Measurements from ENCODE around the gene GBX2. TPM values are rescaled to one million over a fixed set of nuclear protein-coding genes. Genes with fewer than 3 reads are reported as not detected.

The GBX2 gene
- total RNA-seq, 2 donors from 2014 or later = 0.20 TPM; not detected in 1

DNA sequence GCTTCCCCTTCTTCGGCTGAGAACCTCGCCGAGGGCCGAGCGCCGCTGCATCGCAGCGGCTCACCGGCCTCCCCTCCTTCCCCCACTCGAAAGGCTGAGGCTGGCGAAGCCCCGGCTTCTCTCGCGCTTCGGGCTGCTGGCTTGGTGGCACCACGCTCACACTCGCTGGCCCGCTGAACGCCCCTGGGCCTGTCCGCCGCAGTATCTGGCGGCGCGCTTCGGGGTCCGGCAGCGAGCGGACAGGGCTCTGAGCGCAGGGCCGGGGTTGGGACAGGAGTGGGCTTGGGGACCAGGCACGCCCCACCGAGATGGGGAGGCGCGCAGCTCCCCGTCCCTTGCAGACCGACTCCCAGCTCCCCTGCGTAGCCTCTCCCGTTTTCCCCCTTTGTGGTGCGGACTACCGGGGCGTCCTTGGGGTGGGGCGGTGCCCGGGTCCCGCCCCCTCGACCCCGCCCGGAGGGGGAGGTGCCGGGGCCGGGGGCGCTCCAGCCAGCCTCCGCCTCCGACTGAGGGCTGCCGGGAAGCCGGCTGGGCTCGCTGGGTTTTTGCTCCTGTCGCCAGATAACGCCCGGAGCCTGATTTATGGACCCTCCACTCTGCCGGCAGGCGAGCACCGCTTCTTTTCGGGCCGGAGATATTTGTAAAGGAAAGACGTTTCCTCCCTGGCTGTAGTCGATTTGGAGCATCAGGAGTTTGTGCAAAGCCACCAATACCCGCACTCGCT, 3.8 kb downstream of the GBX2 start:
- H3K4me3 ChIP-seq (ENCODE audit: low read length) = peak overlapping the region; percentile 67
- Mint-ChIP-seq H3K9me3 (no peaks in the 10 kb centered on the region), H3K36me3 (ENCODE audit: low read depth) (no peaks in the 10 kb centered on the region), H3K4me1 (peaks cover 13% of the 10 kb centered on the region), H3K27ac (no peak overlapping the region), H3K4me3 (peak overlapping the region; percentile 47), H3K27me3 (ENCODE audit: insufficient read depth) (peaks cover 86% of the 10 kb centered on the region)
- H3K9me3 ChIP-seq (ENCODE audit: control insufficient read depth, low read length) = no peaks in the 10 kb centered on the region
- DNase-seq = peak; percentile 84
- WGBS, 2 experiments (ENCODE audit: insufficient coverage in 1 of 2, insufficient read length in 1 of 2) = 4 to 22% methylated on average over 24 to 67 of the region's 67 CpGs
- H3K27ac ChIP-seq (ENCODE audit: low read depth, low read length) = no peak overlapping the region
- H3K9ac ChIP-seq (ENCODE audit: extremely low read depth, low read length, poor library complexity, severe bottlenecking) = no peak overlapping the region
- no peaks in the 10 kb centered on the region for H3K36me3 ChIP-seq (ENCODE audit: control insufficient read depth, insufficient read depth, low read length)
- H3K27me3 ChIP-seq (ENCODE audit: control insufficient read depth, insufficient read depth, low read length, poor library complexity, severe bottlenecking) = peaks cover 100% of the 10 kb centered on the region
- peaks cover 4% of the 10 kb centered on the region for H3K4me1 ChIP-seq (ENCODE audit: control insufficient read depth, insufficient read depth, low read length)
- TF ChIP-seq, protein P1, sequence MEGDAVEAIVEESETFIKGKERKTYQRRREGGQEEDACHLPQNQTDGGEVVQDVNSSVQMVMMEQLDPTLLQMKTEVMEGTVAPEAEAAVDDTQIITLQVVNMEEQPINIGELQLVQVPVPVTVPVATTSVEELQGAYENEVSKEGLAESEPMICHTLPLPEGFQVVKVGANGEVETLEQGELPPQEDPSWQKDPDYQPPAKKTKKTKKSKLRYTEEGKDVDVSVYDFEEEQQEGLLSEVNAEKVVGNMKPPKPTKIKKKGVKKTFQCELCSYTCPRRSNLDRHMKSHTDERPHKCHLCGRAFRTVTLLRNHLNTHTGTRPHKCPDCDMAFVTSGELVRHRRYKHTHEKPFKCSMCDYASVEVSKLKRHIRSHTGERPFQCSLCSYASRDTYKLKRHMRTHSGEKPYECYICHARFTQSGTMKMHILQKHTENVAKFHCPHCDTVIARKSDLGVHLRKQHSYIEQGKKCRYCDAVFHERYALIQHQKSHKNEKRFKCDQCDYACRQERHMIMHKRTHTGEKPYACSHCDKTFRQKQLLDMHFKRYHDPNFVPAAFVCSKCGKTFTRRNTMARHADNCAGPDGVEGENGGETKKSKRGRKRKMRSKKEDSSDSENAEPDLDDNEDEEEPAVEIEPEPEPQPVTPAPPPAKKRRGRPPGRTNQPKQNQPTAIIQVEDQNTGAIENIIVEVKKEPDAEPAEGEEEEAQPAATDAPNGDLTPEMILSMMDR (conservative IDR thresholded peaks at IDR 0.05) = no peak

DNA sequence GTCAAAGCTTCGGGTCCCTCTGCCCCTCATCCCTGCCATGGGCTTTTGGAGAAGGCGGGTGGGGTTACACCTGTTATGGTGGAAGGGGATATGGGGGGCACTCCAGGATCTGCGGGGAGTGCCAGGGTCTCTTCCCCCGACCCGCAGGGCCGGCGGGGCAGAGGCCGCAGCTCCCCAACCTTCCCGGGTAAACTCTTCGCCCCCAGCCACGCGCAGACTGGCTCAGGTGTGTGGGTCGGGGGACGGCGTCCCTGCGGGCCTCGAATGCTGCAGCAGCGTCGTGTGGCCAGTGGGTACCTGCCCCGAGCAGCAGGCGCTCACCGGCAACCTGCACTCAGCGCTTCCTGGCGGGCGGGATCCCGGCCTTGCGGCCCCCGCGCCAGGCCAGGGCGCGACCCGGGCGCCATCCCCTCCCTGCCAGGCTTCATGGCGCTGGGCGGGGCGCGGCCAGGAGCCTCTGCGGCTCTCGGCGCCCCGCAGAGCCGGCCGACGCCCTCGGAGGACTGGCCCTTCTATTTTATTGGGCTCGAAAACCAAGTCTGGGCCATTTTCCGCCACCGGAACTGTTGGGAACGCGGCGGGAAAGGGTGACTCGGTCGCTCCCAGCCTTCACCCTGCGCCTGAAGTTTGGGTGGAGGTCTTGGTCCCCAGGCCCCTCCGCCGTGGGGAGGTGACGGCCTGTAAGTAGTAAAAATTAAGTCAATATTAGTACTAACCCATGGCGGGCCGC, 4.5 kb downstream of the GBX2 start:
- peaks cover 18% of the 10 kb centered on the region for H3K4me1 Mint-ChIP-seq
- WGBS, 2 experiments (ENCODE audit: insufficient coverage in 1 of 2, insufficient read length in 1 of 2) = 24 to 45% methylated on average over 45 to 59 of the region's 59 CpGs
- peaks cover 100% of the 10 kb centered on the region for H3K27me3 ChIP-seq (ENCODE audit: control insufficient read depth, insufficient read depth, low read length, poor library complexity, severe bottlenecking)
- TF ChIP-seq, protein P1 (conservative IDR thresholded peaks at IDR 0.05) = no peak
- peak overlapping the region; percentile 67 for H3K4me3 ChIP-seq (ENCODE audit: low read length)
- H3K27me3 Mint-ChIP-seq (ENCODE audit: insufficient read depth) = peaks cover 87% of the 10 kb centered on the region
- peak overlapping the region; percentile 47 for H3K4me3 Mint-ChIP-seq
- DNase-seq = peak; percentile 77
- no peaks in the 10 kb centered on the region for H3K9me3 Mint-ChIP-seq
- H3K27ac Mint-ChIP-seq = no peak overlapping the region
- no peaks in the 10 kb centered on the region for H3K36me3 ChIP-seq (ENCODE audit: control insufficient read depth, insufficient read depth, low read length)
- H3K36me3 Mint-ChIP-seq (ENCODE audit: low read depth) = no peaks in the 10 kb centered on the region
- H3K9me3 ChIP-seq (ENCODE audit: control insufficient read depth, low read length) = no peaks in the 10 kb centered on the region
- H3K9ac ChIP-seq (ENCODE audit: extremely low read depth, low read length, poor library complexity, severe bottlenecking) = no peak overlapping the region
- peaks cover 4% of the 10 kb centered on the region for H3K4me1 ChIP-seq (ENCODE audit: control insufficient read depth, insufficient read depth, low read length)
- no peak overlapping the region for H3K27ac ChIP-seq (ENCODE audit: low read depth, low read length)

DNA sequence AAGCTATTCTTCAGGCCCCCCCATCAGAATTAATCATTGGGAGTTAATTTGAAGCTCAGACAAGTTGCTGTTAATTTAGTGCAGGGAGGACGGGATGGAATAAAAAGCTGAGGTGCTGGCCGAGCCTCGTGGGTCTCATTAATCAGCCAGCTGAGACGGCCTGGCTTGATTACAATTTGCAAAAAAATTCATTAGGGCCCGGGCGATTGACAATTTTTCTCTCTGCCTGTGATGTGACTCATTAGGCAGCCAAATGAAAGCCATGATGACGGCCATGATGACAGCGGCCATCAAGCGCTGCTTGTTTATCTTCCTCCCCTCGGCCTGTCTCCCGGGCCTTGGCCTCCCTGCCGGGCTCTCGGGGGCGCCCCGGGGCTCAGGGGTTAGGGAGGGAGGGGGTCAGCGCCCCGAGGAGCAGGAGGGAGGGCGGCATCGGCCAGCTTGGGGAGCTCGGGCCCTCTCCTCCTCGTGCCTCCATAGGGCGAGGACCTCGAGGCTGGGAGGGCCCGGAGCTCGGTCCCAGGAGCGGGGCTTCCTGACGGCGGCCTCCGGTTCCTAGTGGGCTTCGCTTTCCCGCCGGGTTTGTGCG, 5.2 kb downstream of the GBX2 start:
- no peaks in the 10 kb centered on the region for H3K9me3 Mint-ChIP-seq
- DNase-seq = peak; percentile 74
- Histone ChIP-seq H3K36me3 (ENCODE audit: control insufficient read depth, insufficient read depth, low read length) (no peaks in the 10 kb centered on the region), H3K4me3 (ENCODE audit: low read length) (no peak overlapping the region), H3K9me3 (ENCODE audit: control insufficient read depth, low read length) (no peaks in the 10 kb centered on the region), H3K4me1 (ENCODE audit: control insufficient read depth, insufficient read depth, low read length) (peaks cover 4% of the 10 kb centered on the region), H3K27ac (ENCODE audit: low read depth, low read length) (no peak overlapping the region), H3K9ac (ENCODE audit: extremely low read depth, low read length, poor library complexity, severe bottlenecking) (no peak overlapping the region), H3K27me3 (ENCODE audit: control insufficient read depth, insufficient read depth, low read length, poor library complexity, severe bottlenecking) (peaks cover 100% of the 10 kb centered on the region)
- TF ChIP-seq, protein P1 (conservative IDR thresholded peaks at IDR 0.05) = no peak
- no peak overlapping the region for H3K27ac Mint-ChIP-seq
- no peaks in the 10 kb centered on the region for H3K36me3 Mint-ChIP-seq (ENCODE audit: low read depth)
- H3K4me1 Mint-ChIP-seq = peaks cover 18% of the 10 kb centered on the region
- H3K4me3 Mint-ChIP-seq = no peak overlapping the region
- WGBS, 2 experiments (ENCODE audit: insufficient coverage in 1 of 2, insufficient read length in 1 of 2) = 61 to 67% methylated on average over 9 to 33 of the region's 33 CpGs
- peaks cover 91% of the 10 kb centered on the region for H3K27me3 Mint-ChIP-seq (ENCODE audit: insufficient read depth)

Measured in endodermal cell (in vitro differentiated cells).